ENCODE data around the gene RNU6-1.

RNU6-1 gene

GRCh38 chr15:67826717-67827561, 12.9 kb downstream of the RNU6-1 start:
- Histone ChIP-seq H2BK5ac (ENCODE audit: low read depth, low read length, poor library complexity) (no peak overlapping the region), H4K8ac (ENCODE audit: low read depth, low read length) (no peak overlapping the region), H2BK120ac (ENCODE audit: insufficient read depth, low read length, poor library complexity) (no peak overlapping the region), H3K27ac (ENCODE audit: low read depth, low read length) (no peak overlapping the region), H2AK5ac (ENCODE audit: low read length) (no peak overlapping the region), H3K9me3 (ENCODE audit: insufficient read depth, low read depth, low read length) (peaks cover 26% of the 10 kb centered on the region), H3K79me2 (ENCODE audit: control insufficient read depth, insufficient read depth, low read length, poor library complexity) (no peaks in the 10 kb centered on the region), H4K12ac (ENCODE audit: low read depth, low read length) (no peak overlapping the region), H4K91ac (ENCODE audit: low read depth, low read length) (no peak overlapping the region), H3K18ac (ENCODE audit: low read length) (no peak overlapping the region), H3K9ac (ENCODE audit: low read length) (no peak overlapping the region), H3K4me1 (ENCODE audit: control insufficient read depth in 1 of 2, insufficient read depth in 2 of 2, low read length in 2 of 2) (peaks cover 3 to 9% of the 10 kb centered on the region in 2 experiments), H3K79me1 (ENCODE audit: low read length) (no peaks in the 10 kb centered on the region), H3K4ac (ENCODE audit: low read depth, low read length) (no peak overlapping the region), H2BK12ac (ENCODE audit: low read length) (no peak overlapping the region), H3K36me3 (ENCODE audit: control insufficient read depth in 1 of 2, insufficient read depth in 2 of 2, low read length in 2 of 2) (no peaks in the 10 kb centered on the region), H2AFZ (ENCODE audit: insufficient read depth, low read length, poor library complexity) (no peak overlapping the region), H3K27me3 (ENCODE audit: insufficient read depth, low read length) (peaks cover 97% of the 10 kb centered on the region), H3K4me3 (ENCODE audit: low read depth, low read length) (no peak overlapping the region), H3K23ac (ENCODE audit: low read length) (no peak overlapping the region), H3K4me2 (ENCODE audit: low read length) (no peak overlapping the region), H3K14ac (ENCODE audit: low read length) (no peak overlapping the region)
- WGBS (ENCODE audit: extremely low coverage, insufficient coverage, insufficient read length) = no CpG with 5 or more reads among the region's 88 CpGs
- DNase-seq = no peak

GRCh38 chr15:67825881-67826716, 13.7 kb downstream of the RNU6-1 start:
- Histone ChIP-seq H3K9ac (ENCODE audit: low read length) (no peak overlapping the region), H4K12ac (ENCODE audit: low read depth, low read length) (no peak overlapping the region), H3K4me3 (ENCODE audit: low read depth, low read length) (no peak overlapping the region), H4K8ac (ENCODE audit: low read depth, low read length) (no peak overlapping the region), H3K4me1 (ENCODE audit: control insufficient read depth in 1 of 2, insufficient read depth in 2 of 2, low read length in 2 of 2) (peaks cover 3 to 9% of the 10 kb centered on the region in 2 experiments), H3K4me2 (ENCODE audit: low read length) (peak overlapping the region; percentile 3), H4K91ac (ENCODE audit: low read depth, low read length) (no peak overlapping the region), H3K4ac (ENCODE audit: low read depth, low read length) (no peak overlapping the region), H2BK120ac (ENCODE audit: insufficient read depth, low read length, poor library complexity) (no peak overlapping the region), H3K9me3 (ENCODE audit: insufficient read depth, low read depth, low read length) (peaks cover 31% of the 10 kb centered on the region), H2AFZ (ENCODE audit: insufficient read depth, low read length, poor library complexity) (no peak overlapping the region), H2AK5ac (ENCODE audit: low read length) (no peak overlapping the region), H3K27me3 (ENCODE audit: insufficient read depth, low read length) (peaks cover 98% of the 10 kb centered on the region), H3K18ac (ENCODE audit: low read length) (no peak overlapping the region), H3K27ac (ENCODE audit: low read depth, low read length) (no peak overlapping the region), H2BK12ac (ENCODE audit: low read length) (no peak overlapping the region), H3K79me2 (ENCODE audit: control insufficient read depth, insufficient read depth, low read length, poor library complexity) (no peaks in the 10 kb centered on the region), H3K23ac (ENCODE audit: low read length) (peak overlapping the region; percentile 60), H3K79me1 (ENCODE audit: low read length) (no peaks in the 10 kb centered on the region), H2BK5ac (ENCODE audit: low read depth, low read length, poor library complexity) (no peak overlapping the region), H3K36me3 (ENCODE audit: control insufficient read depth in 1 of 2, insufficient read depth in 2 of 2, low read length in 2 of 2) (no peaks in the 10 kb centered on the region), H3K14ac (ENCODE audit: low read length) (no peak overlapping the region)
- DNase-seq = no peak
- WGBS (ENCODE audit: extremely low coverage, insufficient coverage, insufficient read length) = no CpG with 5 or more reads among the region's 77 CpGs

GRCh38 chr15:67824976-67825880, 14.6 kb downstream of the RNU6-1 start, which contains the start of gene SKOR1:
SKOR1 (plus strand) TSS chr15:67825509; CDS start chr15:67825603, 94 bp downstream.
- Histone ChIP-seq H3K18ac (ENCODE audit: low read length) (no peak within 1 kb of the TSS), H3K4ac (ENCODE audit: low read depth, low read length) (no peak within 1 kb of the TSS), H2BK12ac (ENCODE audit: low read length) (no peak within 1 kb of the TSS), H3K23ac (ENCODE audit: low read length) (peak within 1 kb of the TSS; percentile 60), H4K12ac (ENCODE audit: low read depth, low read length) (no peak within 1 kb of the TSS), H3K4me1 (ENCODE audit: control insufficient read depth in 1 of 2, insufficient read depth in 2 of 2, low read length in 2 of 2) (peaks cover 3 to 9% of the 10 kb centered on the region in 2 experiments), H3K27ac (ENCODE audit: low read depth, low read length) (no peak within 1 kb of the TSS), H2AK5ac (ENCODE audit: low read length) (no peak within 1 kb of the TSS), H2AFZ (ENCODE audit: insufficient read depth, low read length, poor library complexity) (no peak within 1 kb of the TSS), H3K9ac (ENCODE audit: low read length) (no peak within 1 kb of the TSS), H4K8ac (ENCODE audit: low read depth, low read length) (no peak within 1 kb of the TSS), H3K14ac (ENCODE audit: low read length) (no peak within 1 kb of the TSS), H2BK5ac (ENCODE audit: low read depth, low read length, poor library complexity) (no peak within 1 kb of the TSS), H3K9me3 (ENCODE audit: insufficient read depth, low read depth, low read length) (peaks cover 31% of the 10 kb centered on the region), H3K36me3 (ENCODE audit: control insufficient read depth in 1 of 2, insufficient read depth in 2 of 2, low read length in 2 of 2) (no peaks in the 10 kb centered on the region), H3K4me3 (ENCODE audit: low read depth, low read length) (no peak within 1 kb of the TSS), H3K79me1 (ENCODE audit: low read length) (no peaks in the 10 kb centered on the region), H3K4me2 (ENCODE audit: low read length) (peak within 1 kb of the TSS; percentile 3), H4K91ac (ENCODE audit: low read depth, low read length) (no peak within 1 kb of the TSS), H3K79me2 (ENCODE audit: control insufficient read depth, insufficient read depth, low read length, poor library complexity) (no peaks in the 10 kb centered on the region), H2BK120ac (ENCODE audit: insufficient read depth, low read length, poor library complexity) (no peak within 1 kb of the TSS), H3K27me3 (ENCODE audit: insufficient read depth, low read length) (peaks cover 97% of the 10 kb centered on the region)
- DNase-seq = peak; percentile 8 to 44
- no CpG with 5 or more reads among the region's 58 CpGs for WGBS (ENCODE audit: extremely low coverage, insufficient coverage, insufficient read length)

Data from trophoblast cell (in vitro differentiated cells and primary cell).